HEK293 (cell line): ENCODE results near the gene RASA3.

ENCODE experiments used
- KLF10 ChIP-seq: fragments of 450-650 bp; IDR thresholded peaks from 2 replicates; pipeline ENCODE4 v1.5.1; 2018; ENCODE audit warnings: missing biosample characterization, mild to moderate bottlenecking, missing genetic modification characterization
- SETDB1 ChIP-seq: IDR thresholded peaks from one replicate; pipeline ENCODE4 v1.6.1; 2017; ENCODE audit warnings: mild to moderate bottlenecking, low read length, moderate library complexity, mixed read lengths; ENCODE audit not compliant: insufficient read length
- SP3 ChIP-seq: fragments of 450-650 bp; formaldehyde crosslinking; IDR thresholded peaks from 2 replicates; pipeline ENCODE4 v1.5.1; 2016; ENCODE audit warnings: missing biosample characterization, missing genetic modification characterization
- TCF7L2 ChIP-seq: IDR thresholded peaks from 2 replicates; pipeline ENCODE4 v1.6.1; 2011; ENCODE audit warnings: low read depth, mild to moderate bottlenecking, inconsistent platforms, low read length, moderate library complexity, borderline replicate concordance
- ZNF114 ChIP-seq: fragments of 450-650 bp; formaldehyde crosslinking; IDR thresholded peaks from 2 replicates; pipeline ENCODE4 v1.5.0; 2017; ENCODE audit warnings: missing biosample characterization, missing genetic modification characterization
- ZNF544 ChIP-seq: fragments of 450-650 bp; formaldehyde crosslinking; IDR thresholded peaks from 2 replicates; pipeline ENCODE4 v1.5.0; 2017; ENCODE audit warnings: missing biosample characterization, missing genetic modification characterization
- ZNF558 ChIP-seq: fragments of 450-650 bp; formaldehyde crosslinking; IDR thresholded peaks from 2 replicates; pipeline ENCODE4 v1.5.1; 2016; ENCODE audit warnings: missing biosample characterization, missing genetic modification characterization
- TF ChIP-seq, protein P1 (sequence below): fragments of 450-650 bp; formaldehyde crosslinking; IDR thresholded peaks from 2 replicates; pipeline ENCODE4 v1.5.1; 2016; ENCODE audit warnings: missing biosample characterization, missing genetic modification characterization

DNA sequence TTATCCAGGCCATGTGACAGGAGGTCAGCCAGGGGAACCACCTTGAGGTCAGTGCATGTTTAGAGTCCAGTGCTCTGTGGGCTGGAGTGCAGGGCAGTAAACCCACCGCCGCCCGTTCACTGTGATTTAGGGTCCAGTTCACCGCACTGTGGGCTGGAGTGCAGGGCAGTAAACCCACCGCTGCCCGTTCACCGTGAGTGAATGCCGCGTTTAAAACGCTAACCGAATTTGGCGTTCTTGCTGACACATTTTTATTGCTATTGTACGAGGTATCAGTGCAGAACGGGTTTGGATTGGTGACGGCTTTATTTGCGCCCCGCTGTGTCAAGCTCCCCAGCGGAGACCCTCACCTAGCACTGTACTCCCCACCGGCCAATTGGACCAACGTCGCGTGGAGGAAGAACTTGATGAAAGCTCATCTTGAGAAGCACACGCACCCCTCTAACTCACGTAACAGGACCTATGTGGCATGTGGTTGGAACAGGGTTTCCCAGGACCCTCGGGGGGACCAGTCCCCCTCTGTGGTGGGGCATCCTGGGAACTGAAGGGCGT is 186.5 kb downstream of the RASA3 start:
- TF ChIP-seq, protein P1, sequence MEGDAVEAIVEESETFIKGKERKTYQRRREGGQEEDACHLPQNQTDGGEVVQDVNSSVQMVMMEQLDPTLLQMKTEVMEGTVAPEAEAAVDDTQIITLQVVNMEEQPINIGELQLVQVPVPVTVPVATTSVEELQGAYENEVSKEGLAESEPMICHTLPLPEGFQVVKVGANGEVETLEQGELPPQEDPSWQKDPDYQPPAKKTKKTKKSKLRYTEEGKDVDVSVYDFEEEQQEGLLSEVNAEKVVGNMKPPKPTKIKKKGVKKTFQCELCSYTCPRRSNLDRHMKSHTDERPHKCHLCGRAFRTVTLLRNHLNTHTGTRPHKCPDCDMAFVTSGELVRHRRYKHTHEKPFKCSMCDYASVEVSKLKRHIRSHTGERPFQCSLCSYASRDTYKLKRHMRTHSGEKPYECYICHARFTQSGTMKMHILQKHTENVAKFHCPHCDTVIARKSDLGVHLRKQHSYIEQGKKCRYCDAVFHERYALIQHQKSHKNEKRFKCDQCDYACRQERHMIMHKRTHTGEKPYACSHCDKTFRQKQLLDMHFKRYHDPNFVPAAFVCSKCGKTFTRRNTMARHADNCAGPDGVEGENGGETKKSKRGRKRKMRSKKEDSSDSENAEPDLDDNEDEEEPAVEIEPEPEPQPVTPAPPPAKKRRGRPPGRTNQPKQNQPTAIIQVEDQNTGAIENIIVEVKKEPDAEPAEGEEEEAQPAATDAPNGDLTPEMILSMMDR (tag by site-specific recombination): no peak
- TF ChIP-seq ZNF114 (tag by site-specific recombination): no peak
- TF ChIP-seq TCF7L2: no peak
- TF ChIP-seq KLF10: no peak
- TF ChIP-seq SP3 (tag by site-specific recombination): no peak
- TF ChIP-seq ZNF544 (tag by site-specific recombination): no peak
- no peak for TF ChIP-seq ZNF558 (tag by site-specific recombination)
- TF ChIP-seq SETDB1: no peak
